ENCODE measurements around the gene WFDC9. TPM values are rescaled to one million over a fixed set of nuclear protein-coding genes. Genes with fewer than 3 reads are reported as not detected.

Gene WFDC9
- not detected in 2 replicates for total RNA-seq (2021; fragmentation: NEBNext Ultra II Directional; extraction: Animal tissue kit (Norgen Biotek cat#: 25700))
- polyA plus RNA-seq (2011; rRNA removed): not detected in 2 replicates
- not detected for polyA plus RNA-seq (2011; cell fraction: cytosol; rRNA removed)
- not detected for polyA plus RNA-seq (2011; cell fraction: nucleus; rRNA removed)
- polyA plus RNA-seq (2012, experiment 1 of 2): not detected in 4 replicates
- polyA plus RNA-seq (2012, experiment 2 of 2): not detected
- not detected for polyA plus RNA-seq (2013, experiment 1 of 2)
- not detected for polyA plus RNA-seq (2013, experiment 2 of 2)
- not detected in 2 replicates for polyA minus RNA-seq (2011; rRNA and poly(A)+ RNA removed)
- polyA minus RNA-seq (2011; cell fraction: cytosol; rRNA and poly(A)+ RNA removed): not detected
- not detected for polyA minus RNA-seq (2011; cell fraction: nucleus; rRNA and poly(A)+ RNA removed)
- long read RNA-seq, experiment 1: 0 reads
- long read RNA-seq, experiment 2: 0 reads

DNA sequence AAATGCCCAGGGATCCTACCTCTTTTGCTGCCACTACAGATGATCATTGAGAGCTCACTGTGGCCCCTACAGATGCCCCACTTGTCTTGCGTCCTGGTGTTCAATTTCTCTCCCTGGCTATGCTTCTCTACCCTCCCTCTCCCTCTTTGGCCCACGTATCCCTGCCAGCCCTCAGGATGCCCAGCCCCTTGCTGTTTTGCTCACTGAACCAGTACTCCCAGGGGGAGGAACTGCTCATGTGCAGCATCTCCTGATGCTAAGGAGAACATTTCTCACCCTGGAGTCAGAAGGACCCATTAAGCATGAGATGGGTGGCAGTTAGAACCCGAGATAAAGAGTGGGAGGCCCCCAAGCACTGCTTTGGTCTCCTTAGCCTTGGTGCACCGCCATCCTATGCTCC is at the start of gene WFDC9:
Gene WFDC9, minus strand, starts transcription at position 101 of the 400 bp plus-strand sequence. CDS start 21,103 bp downstream, outside the sequence.
- WGBS, 2 experiments (ENCODE audit: extremely low coverage in 1 of 2, insufficient coverage in 1 of 2, insufficient read length in 1 of 2, insufficient replicate concordance in 2 of 2, low coverage in 1 of 2, low lambda C conversion rate in 2 of 2, missing lambda C conversion rate in 1 of 2): 86% methylated on average over 4 of the region's 4 CpGs; no CpG with 5 or more reads in 1 of the 2 experiments
- no peak within 1 kb of the TSS for H3K56ac ChIP-seq (replicated peaks; ENCODE audit: insufficient read length, low read depth, low read length)

More for the DNA sequence above, at the start of gene WFDC9:
- Histone ChIP-seq H3K27me3 (replicated peaks in 1 of 4; ENCODE audit: control insufficient read depth in 3 of 4, extremely low read depth in 1 of 4, insufficient read depth in 3 of 4, low read length in 3 of 4) (0 out of 7 replicates have a peak, but pooled peaks cover 0 to 2% (median 0%) of the 10 kb centered on the region in 4 experiments), H4K8ac (ENCODE audit: extremely low read depth, insufficient read depth, low read length) (no peak within 1 kb of the TSS), H4K91ac (replicated peaks; ENCODE audit: insufficient read length, low read length) (no peak within 1 kb of the TSS), H3K79me2 (ENCODE audit: control insufficient read depth in 1 of 2, insufficient read depth in 2 of 2, low read length in 2 of 2) (no peaks in the 10 kb centered on the region), H4K5ac (ENCODE audit: insufficient read length, low read depth, low read length) (no peak within 1 kb of the TSS), H2BK15ac (ENCODE audit: low read length) (no peak within 1 kb of the TSS), H3K36me3 (ENCODE audit: control insufficient read depth in 2 of 4, insufficient read depth in 4 of 4, low read length in 3 of 4) (no peaks in the 10 kb centered on the region), H3K23me2 (ENCODE audit: low read depth, low read length) (no peaks in the 10 kb centered on the region; the same call in 1 of the 2 replicates), H3K23ac (ENCODE audit: insufficient read length) (no peak within 1 kb of the TSS), H3K18ac (ENCODE audit: extremely low read depth, low read length) (no peak within 1 kb of the TSS), H2BK120ac (replicated peaks; ENCODE audit: low read depth, low read length) (no peak within 1 kb of the TSS), H3K4me2 (ENCODE audit: insufficient read depth in 1 of 2, low read depth in 2 of 2, low read length in 2 of 2) (no peak within 1 kb of the TSS), H2AK5ac (ENCODE audit: low read depth, low read length) (no peak within 1 kb of the TSS), H3K79me1 (ENCODE audit: low read depth, low read length) (no peaks in the 10 kb centered on the region), H3K14ac (ENCODE audit: insufficient read length) (no peak within 1 kb of the TSS), H3K9ac (replicated peaks in 1 of 4; ENCODE audit: extremely low read depth in 1 of 4, low read depth in 3 of 4, low read length in 3 of 4) (no peak within 1 kb of the TSS; a peak in 1 of 7 replicates), H2BK12ac (ENCODE audit: low read depth, low read length) (no peak within 1 kb of the TSS), H2AFZ (ENCODE audit: low read length) (no peak within 1 kb of the TSS), H2BK5ac (ENCODE audit: low read depth, low read length) (no peak within 1 kb of the TSS), H3K4me1 (replicated peaks in 1 of 4; ENCODE audit: control insufficient read depth in 3 of 4, insufficient read depth in 4 of 4, low read length in 3 of 4) (peaks cover 0 to 2% (median 0%) of the 10 kb centered on the region in 4 experiments; a peak in 2 of 7 replicates), H3K4ac (replicated peaks; ENCODE audit: insufficient read length, low read depth, low read length) (no peak within 1 kb of the TSS), H2BK20ac (ENCODE audit: low read length) (no peak within 1 kb of the TSS), H3K4me3 (ENCODE audit: extremely low read depth in 1 of 4, insufficient read depth in 2 of 4, low read depth in 3 of 4, low read length in 4 of 4) (no peak within 1 kb of the TSS), H3K27ac (ENCODE audit: low read depth, low read length) (no peak within 1 kb of the TSS), H3K9me3 (ENCODE audit: insufficient read depth in 2 of 2, low read depth in 1 of 2, low read length in 1 of 2) (no peaks in the 10 kb centered on the region), H4K20me1 (replicated peaks in 1 of 2; ENCODE audit: control insufficient read depth in 1 of 2, insufficient read depth in 2 of 2, low read length in 2 of 2) (no peaks in the 10 kb centered on the region)
- TF ChIP-seq FOSL1 (IDR thresholded peaks at IDR 0.05; ENCODE audit: insufficient read depth, low read depth, low read length) (no peak), MAFK (IDR thresholded peaks at IDR 0.05; ENCODE audit: low read depth, low read length) (no peak), EGR1 (IDR thresholded peaks at IDR 0.05; ENCODE audit: borderline replicate concordance, low read depth, low read length) (no peak), HDAC6 (IDR thresholded peaks at IDR 0.05; ENCODE audit: low read depth, low read length) (no peak), PHF8 (conservative IDR thresholded peaks at IDR 0.05; ENCODE audit: low read depth, low read length) (no peak), POLR2A (IDR thresholded peaks at IDR 0.05; ENCODE audit: control extremely low read depth in 1 of 2, low read depth in 2 of 2, low read length in 2 of 2) (no peak)
- TF ChIP-seq, protein P1, sequence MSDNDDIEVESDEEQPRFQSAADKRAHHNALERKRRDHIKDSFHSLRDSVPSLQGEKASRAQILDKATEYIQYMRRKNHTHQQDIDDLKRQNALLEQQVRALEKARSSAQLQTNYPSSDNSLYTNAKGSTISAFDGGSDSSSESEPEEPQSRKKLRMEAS (IDR thresholded peaks at IDR 0.05): no peak
- POLR2A ChIA-PET (ENCODE audit: partially characterized antibody): no interaction called here
- FAIRE-seq (no peak), DNase-seq (ENCODE audit: low read depth in 1 of 2, low spot score in 2 of 2) (no peak)
- CTCF ChIA-PET (ENCODE audit: partially characterized antibody): interaction anchor here (1.4 to 5.5 kb wide), 4 partner anchors 13 to 138 kb away, joined by 5 to 71 read pairs (median 19); no protein-coding TSS in a partner anchor
